ENCODE results near the gene JAG1.

Gene JAG1

GRCh38 chr20:10655720-10656669, 17.8 kb downstream of the JAG1 start:
- in situ Hi-C loops (cut with HindIII; ENCODE audit: low sequenced_read_pairs) = loop anchor here (5.0 kb wide), 3 partner anchors 64 to 189 kb away; no protein-coding TSS in a partner anchor

- in situ Hi-C loops (cut with HindIII; ENCODE audit: low sequenced_read_pairs) = loop anchor here (5.0 kb wide), 3 partner anchors 62 to 187 kb away; no protein-coding TSS in a partner anchor
Measured at GRCh38 chr20:10654630-10655029, 19.2 kb downstream of the JAG1 start.

- in situ Hi-C loops (cut with HindIII; ENCODE audit: low sequenced_read_pairs) = no loop called here
Measured at GRCh38 chr20:10654250-10654610, 19.6 kb downstream of the JAG1 start.

- in situ Hi-C loops (cut with HindIII; ENCODE audit: low sequenced_read_pairs) = no loop called here
Measured at GRCh38 chr20:10653599-10654249, 20.1 kb downstream of the JAG1 start.

GRCh38 chr20:10652660-10653261, 21.0 kb downstream of the JAG1 start:
- in situ Hi-C loops (cut with HindIII; ENCODE audit: low sequenced_read_pairs) = no loop called here

GRCh38 chr20:10652185-10652584, 21.6 kb downstream of the JAG1 start:
- in situ Hi-C loops (cut with HindIII; ENCODE audit: low sequenced_read_pairs) = no loop called here

GRCh38 chr20:10651227-10651990, 22.4 kb downstream of the JAG1 start:
- in situ Hi-C loops (cut with HindIII; ENCODE audit: low sequenced_read_pairs) = no loop called here

GRCh38 chr20:10649797-10650160, 24.0 kb downstream of the JAG1 start:
- in situ Hi-C loops (cut with HindIII; ENCODE audit: low sequenced_read_pairs) = no loop called here

GRCh38 chr20:10649080-10649796, 24.6 kb downstream of the JAG1 start:
- in situ Hi-C loops (cut with HindIII; ENCODE audit: low sequenced_read_pairs) = no loop called here

- in situ Hi-C loops (cut with HindIII; ENCODE audit: low sequenced_read_pairs) = no loop called here
Measured at GRCh38 chr20:10648651-10649050, 25.1 kb downstream of the JAG1 start.

- in situ Hi-C loops (cut with HindIII; ENCODE audit: low sequenced_read_pairs) = no loop called here
Measured at GRCh38 chr20:10647909-10648308, 25.9 kb downstream of the JAG1 start.

- in situ Hi-C loops (cut with HindIII; ENCODE audit: low sequenced_read_pairs) = no loop called here
Measured at GRCh38 chr20:10647471-10647870, 26.3 kb downstream of the JAG1 start.

GRCh38 chr20:10646886-10647420, 26.8 kb downstream of the JAG1 start:
- in situ Hi-C loops (cut with HindIII; ENCODE audit: low sequenced_read_pairs) = no loop called here

- in situ Hi-C loops (cut with HindIII; ENCODE audit: low sequenced_read_pairs) = no loop called here
Measured at GRCh38 chr20:10646006-10646405, 27.8 kb downstream of the JAG1 start.

GRCh38 chr20:10645205-10645570, 28.6 kb downstream of the JAG1 start:
- in situ Hi-C loops (cut with HindIII; ENCODE audit: low sequenced_read_pairs) = no loop called here

GRCh38 chr20:10644458-10645204, 29.2 kb downstream of the JAG1 start:
- in situ Hi-C loops (cut with HindIII; ENCODE audit: low sequenced_read_pairs) = no loop called here

GRCh38 chr20:10643560-10643873, 30.3 kb downstream of the JAG1 start:
- in situ Hi-C loops (cut with HindIII; ENCODE audit: low sequenced_read_pairs) = no loop called here

- in situ Hi-C loops (cut with HindIII; ENCODE audit: low sequenced_read_pairs) = no loop called here
Measured at GRCh38 chr20:10642856-10643559, 30.8 kb downstream of the JAG1 start.

GRCh38 chr20:10641893-10642292, 31.9 kb downstream of the JAG1 start:
- in situ Hi-C loops (cut with HindIII; ENCODE audit: low sequenced_read_pairs) = no loop called here

Measured in endothelial cell of hepatic sinusoid (primary cell).